GM19328 (cell line): ENCODE data around the gene GON7.
A peak's percentile ranks its signal among the peaks of the same experiment; 100 is the strongest.
"Not testable (repeated sequence)": the region's sequence is repeated elsewhere in the genome, so short reads cannot be mapped to it uniquely, and the experiment has no call there.

Experiments used
- ATAC-seq: cut with Tn5 transposase; IDR thresholded peaks from one replicate; pipeline ENCODE4 v1.9.1; 2021; ENCODE audit warnings: mild to moderate bottlenecking, moderate library complexity; ENCODE audit not compliant: unreplicated experiment

Gene GON7

DNA sequence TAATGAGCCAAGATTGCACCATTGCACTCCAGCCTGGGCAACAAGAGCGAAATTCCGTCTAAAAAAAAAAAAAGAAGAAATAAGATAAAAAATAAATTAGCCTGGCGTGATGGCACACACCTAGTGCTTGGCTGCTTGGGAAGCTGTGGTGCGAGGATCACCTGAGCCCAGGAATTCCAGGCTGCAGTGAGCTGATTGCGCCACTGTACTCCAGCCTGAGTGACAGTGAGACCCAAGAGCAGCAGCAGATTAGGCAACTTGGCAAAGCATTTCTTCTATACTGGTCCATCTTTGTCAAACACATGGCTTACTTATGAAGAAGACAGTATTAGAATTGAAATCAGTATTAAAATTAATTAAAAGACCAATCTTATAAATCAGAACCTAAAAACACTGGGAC, 6.3 kb downstream of the GON7 start:
- no peak for ATAC-seq

DNA sequence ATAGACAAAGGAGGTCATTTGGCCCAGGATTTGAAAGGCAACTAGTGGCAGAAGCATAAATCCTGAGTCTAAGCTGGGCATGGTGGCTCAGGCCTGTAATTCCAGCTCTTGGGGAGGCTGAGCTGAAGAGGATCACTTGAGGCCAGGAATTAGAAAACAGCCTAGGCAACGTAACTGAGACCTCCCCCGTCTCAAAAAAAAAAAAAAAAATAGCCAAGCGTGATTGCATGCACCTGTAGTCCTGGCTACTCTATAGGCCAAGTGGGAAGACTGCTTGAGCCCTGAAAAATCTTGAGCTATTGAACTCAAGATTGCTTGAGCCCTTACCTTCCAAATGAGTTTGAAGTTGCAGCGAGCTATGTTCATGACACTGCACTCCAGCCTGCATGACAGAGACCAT, 7.8 kb downstream of the GON7 start:
- ATAC-seq: no peak

DNA sequence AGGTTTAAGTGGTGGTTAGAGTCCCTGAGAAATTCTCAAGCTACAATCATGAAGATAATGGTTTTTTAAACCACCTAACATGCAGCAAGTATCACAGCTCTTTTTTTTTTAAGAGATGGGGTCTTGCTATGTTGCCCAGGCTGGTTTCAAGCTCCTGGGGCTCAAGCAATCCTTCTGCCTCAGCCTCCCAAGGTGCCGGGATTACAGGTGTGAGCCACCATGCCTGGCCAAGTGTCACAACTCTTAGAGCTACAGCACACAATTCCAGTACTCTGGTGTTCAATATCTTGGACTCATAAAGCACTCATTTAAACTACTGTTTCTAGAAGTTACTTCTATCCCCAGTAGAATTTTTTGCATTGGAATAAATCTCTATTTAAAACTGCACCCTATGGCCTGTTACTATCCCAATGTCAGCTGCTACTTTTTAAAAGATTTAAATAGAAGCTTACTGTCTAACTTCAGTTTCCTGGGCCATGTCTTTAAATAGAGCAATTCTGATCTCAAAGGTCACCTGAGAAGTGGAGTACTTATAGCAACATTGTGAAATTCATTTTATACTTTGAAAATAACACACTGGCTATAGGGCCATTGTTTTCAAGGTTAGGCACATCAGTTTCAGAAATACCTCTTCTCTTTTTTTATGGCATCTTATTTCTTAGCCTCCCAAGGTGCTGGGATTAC, 11.4 kb downstream of the GON7 start:
- ATAC-seq: no peak

DNA sequence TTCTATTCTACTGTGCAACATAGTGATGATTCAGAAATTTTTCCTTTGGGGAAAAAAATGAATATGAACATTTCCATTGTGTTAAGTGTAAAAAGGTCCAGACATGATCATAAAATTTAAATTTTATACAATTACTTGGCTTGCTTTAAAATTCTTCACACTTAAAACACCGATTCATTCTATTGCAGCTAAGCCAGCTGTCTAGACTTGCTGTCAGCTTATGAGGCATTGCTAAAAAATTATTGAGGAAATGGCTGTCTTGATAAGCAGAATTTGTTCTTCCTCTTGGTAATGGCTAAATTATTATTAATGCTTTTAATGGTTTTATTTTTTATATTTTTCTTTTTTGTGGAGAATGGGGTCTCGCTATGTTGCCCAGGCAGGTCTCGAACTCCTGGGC, 19.9 kb downstream of the GON7 start:
- no peak for ATAC-seq

DNA sequence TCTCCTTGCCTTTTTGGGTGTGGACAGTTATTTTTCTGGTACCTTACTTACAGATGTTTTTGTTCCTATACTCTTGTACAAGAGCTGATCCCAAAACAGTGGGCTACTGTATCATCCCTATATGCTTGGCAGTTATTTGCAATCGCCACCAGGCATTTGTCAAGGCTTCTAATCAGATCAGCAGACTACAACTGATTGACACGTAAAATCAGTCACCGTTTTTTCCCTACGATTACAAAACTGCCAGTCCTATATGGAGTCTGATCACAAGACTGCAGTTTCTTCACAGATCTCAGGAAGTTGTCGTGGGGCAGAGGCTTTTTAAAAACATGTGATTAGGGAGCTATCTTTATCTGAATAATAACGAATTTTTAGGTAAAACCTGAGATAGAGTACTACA, 20.4 kb downstream of the GON7 start:
- no peak for ATAC-seq

DNA sequence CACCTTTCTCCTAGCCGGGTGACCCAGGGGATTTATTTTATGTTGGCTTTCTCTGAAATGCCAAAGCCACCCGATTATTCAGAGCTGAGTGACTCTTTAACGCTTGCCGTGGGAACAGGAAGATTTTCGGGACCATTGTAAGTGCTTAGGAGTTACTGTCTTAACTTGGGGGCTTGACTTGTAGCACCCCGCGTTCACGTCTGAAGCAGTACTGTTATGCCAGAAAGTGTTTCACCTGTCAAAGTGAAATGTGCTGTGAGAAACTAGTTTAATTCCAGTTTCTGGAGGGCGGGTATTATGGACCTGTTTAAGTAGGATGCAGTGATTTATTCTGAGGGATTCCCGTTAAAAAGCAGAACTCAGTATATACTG, 21.5 kb downstream of the GON7 start:
- no peak for ATAC-seq

DNA sequence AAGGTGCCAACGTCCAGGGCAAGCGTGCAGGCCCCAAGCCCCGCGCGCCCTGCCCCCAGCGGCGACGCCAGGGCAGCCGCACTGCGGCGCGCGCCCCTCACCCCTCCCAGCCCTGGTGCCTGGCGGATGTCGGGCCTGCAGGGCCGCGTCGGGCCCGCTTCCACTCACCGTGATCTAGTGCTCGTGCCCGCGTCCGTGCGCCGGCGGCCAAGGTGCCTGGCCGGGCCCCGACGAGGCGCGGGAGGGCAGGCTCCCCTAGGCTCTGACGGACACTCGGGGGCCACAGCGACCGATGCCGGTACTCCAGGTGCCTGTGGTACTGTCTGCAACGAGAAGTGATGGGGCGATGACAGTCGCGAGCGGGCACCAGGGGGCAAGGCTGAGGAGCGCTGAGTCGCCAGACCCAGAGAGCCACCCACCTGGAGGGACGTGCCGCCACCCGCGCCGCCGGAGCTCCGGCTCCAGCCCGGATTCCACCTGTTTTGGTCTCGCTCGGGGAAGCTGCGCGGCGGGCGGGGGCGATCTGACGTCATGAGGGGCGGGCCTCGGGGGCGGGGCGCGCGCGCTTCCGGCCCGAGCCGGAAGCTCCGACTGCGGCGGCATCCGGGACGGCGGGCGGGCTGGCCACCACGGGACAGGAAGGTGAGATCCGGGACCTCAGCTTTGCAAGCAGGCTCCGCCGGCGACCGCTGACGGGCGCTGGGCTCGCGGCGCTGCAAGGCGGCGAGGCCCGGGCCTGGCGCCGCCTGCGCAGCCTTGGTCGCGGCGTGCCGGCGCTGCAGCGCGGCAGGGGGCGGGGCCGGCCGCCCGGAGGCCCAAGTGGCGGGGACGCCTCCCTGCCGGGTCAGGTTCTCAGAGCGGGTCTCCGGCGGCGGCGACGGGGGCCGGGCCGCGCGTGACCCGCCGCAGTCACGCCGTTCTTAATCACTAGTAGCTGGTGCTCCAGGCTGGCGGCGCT, 22.2 kb downstream of the GON7 start, which contains the start of the genes LYSET and MOAP1:
LYSET (plus strand) TSS at position 927 of the 958 bp plus-strand sequence. CDS start 89 bp downstream, outside the sequence.
MOAP1 (minus strand) TSS at position 507 of the 958 bp plus-strand sequence. CDS start 655 bp downstream, outside the sequence.
- peak; percentile 82 for ATAC-seq

DNA sequence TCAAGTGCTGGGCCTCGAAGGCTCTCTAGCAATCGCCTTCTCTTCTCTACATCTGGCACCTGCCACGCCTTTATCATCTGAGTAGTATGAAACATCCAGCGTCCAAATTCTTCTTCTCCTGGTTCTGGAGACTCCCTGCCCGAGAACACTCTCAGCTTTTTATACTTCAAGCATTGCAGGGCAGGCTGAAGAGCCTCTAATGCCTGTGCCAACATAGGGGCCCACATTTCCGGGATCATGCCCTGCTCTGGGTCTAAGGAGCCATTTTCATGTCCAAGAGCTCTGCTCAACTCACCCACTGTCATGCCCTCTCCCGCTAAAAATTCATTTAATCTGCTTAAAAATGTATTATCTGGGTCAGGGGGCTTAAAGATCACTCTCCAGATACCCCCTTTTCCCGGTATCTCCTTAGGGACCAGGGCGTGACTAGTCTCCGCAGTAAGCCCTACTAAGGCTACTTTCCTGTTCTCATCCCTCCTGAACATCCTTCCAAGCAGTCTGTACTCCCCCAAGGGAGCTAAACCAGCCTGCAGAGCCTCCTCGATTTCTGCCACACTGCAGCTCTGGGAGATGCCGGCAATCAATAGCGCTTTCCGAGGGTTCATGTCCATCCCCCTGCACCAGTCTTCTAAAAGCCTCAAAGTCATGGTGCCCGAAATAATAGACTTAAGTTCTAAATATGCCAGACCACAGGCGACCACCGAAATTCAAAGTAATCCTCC, 23.1 kb downstream of the GON7 start:
- ATAC-seq: no peak

DNA sequence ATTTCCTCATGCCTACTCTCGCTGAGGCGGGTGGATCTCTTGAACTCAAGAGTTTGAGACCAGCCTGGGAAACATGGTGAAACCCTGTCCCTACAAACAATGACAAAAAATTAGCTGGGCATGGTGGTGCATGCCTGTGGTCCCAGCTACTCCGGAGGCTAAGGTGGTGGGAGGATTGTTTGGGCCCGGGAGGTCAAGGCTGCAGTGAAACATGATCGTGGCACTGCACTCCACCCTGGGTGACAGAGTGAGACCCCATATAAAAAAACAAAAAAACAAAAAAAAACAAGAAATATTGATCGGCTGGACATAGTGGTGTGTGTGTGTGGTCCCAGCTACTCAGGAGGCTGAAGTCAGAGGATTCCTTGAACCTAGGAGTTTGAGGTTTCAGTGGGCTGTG, 31.4 kb downstream of the GON7 start:
- no peak for ATAC-seq

DNA sequence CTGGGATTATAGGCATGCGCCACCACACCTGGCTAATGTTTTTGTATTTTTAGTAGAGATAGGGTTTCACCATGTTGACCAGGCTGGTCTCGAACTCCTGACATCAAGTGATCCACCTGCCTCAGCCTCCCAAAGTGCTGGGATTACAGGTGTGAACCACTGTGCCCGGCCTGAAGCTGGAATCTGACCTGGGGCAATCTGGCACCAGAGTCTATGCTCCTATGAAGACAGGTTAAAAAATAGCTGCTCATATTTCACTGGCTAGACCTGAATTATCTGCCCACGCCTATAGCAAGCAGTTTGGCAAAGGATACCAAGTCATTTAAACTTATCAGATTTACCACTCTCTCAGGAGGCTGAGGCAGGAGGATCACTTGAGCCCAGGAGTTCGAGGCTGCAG, 32.1 kb downstream of the GON7 start:
- not testable (repeated sequence) for ATAC-seq

DNA sequence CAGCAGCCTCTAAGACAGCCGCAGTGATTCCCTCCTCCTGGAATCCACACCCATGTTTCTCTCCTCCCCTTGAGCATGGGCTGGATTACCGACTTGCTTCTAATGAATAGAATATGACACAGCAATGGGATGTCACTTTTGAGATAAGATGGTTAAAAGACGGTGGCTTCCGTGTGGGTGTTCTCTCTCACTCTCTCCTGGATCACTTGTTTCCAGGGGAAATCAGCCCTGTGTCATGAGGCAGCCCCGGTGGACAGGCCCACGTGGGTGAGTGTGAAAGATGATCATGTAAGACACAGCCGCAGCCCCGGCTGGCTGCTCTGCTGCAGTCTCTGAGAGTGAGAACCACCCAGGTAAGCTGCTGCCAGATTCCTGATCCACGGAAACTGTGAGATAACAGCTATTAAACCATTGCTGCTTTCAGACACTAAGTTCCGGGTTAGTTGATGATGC, 32.9 kb downstream of the GON7 start:
- no peak for ATAC-seq

DNA sequence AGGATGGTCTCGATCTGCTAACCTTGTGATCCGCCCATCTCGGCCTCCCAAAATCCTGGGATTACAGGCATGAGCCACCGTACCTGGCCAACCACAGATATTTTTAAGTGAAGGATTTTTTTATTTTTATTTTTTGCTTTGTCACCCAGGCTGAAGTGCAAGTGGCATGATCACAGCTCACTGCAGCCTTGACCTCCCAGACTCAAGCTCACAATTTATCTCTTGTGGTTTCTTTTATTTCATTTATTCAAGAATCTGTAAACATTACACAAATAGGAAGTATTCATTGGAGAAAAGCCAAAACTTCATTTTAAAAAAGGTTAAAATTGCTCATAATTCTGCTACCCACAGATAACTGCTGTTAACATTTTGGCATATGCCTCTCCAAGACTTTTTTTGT, 35.5 kb downstream of the GON7 start:
- no peak for ATAC-seq

DNA sequence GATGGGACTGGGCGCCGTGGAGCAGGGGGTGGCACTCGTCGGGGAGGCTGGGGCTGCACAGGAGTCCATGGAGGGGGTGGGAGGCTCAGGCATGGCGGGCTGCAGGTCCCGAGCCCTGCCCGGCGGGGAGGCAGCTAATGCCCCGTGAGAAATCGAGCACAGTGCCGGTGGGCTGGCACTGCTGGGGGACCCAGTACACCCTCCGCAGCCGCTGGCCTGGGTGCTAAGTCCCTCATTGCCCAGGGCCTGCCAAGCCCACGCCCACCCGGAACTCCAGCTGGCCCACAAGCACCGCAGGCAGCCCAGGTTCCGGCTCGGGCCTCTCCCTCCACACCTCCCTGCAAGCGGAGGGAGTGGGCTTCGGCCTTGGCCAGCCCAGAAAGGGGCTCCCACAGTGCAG, 36.7 kb downstream of the GON7 start:
- not testable (repeated sequence) for ATAC-seq

DNA sequence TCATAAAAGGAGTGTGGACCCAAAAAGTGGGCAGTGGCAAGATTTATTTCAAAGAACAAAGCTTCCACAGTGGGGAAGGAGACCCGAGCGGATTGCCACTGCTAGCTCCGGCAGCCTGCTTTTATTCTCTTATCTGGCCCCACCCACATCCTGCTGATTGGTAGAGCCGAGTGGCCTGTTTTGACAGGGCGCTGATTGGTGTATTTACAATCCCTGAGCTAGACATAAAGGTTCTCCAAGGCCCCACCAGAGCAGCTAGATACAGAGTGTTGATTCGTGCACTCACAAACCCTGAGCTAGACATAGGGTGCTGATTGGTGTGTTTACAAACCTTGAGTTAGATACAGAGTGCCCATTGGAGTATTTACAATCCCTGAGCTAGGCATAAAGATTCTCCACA, 37.2 kb downstream of the GON7 start:
- ATAC-seq: not testable (repeated sequence)

DNA sequence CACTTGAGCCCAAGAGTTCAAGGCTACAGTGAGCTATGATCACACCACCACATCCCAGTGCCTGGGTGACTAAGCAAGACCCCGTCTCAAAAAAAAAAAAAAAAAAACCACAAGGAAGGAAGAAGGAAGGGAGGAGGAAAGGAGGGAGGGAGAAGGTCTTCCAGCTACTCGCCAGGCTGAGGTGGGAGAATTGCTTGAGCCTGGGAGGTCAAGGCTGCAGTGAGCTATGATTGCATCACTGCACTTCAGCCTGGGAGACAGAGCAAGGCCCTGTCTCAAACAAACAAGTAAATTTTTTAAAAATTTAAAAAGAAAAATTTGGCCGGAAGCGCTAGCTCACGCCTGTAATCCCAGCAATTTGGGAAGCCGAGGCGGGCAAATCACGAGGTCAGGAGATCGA, 38.3 kb downstream of the GON7 start:
- ATAC-seq: not testable (repeated sequence)

DNA sequence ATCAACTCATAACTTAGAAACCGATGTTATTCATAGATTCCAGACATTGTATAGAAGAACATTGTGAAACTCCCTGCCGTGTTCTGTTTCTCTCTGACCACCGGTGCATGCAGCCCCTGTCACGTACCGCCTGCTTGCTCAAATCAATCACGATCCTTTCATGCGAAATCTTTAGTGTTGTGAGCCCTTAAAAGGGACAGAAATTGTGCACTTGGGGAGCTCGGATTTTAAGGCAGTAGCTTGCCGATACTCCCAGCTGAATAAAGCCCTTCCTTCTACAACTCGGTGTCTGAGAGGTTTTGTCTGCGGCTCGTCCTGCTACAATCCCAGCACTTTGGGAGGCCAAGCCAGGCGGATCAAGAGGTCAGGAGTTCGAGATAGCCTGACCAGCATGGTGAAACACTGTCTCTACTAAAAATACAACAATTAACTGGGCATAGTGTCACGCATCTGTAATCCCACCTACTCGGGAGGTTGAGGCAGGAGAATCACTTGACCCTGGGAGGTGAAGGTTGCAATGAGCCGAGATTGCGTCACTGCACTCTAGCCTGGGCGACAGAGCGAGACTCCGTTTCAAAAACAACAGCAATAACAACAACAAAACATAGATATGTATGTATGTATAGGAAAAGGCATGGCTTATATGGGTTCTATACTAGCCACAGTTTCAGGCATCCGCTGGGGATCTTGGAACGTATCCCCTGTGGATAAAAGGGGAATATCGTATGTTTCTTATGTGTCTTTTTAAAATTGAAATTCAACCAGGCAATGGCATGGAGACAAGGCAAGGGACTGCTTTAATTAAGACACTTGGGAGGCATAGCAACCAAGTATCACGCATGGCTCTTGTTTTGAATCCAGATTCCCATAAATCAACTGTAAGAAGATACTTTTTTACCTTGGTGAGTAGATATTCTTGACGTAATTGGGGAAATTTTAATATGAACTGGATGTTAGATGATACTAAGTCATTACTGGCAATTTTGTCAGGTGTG, 41.3 kb downstream of the GON7 start:
- ATAC-seq: not testable (repeated sequence)

DNA sequence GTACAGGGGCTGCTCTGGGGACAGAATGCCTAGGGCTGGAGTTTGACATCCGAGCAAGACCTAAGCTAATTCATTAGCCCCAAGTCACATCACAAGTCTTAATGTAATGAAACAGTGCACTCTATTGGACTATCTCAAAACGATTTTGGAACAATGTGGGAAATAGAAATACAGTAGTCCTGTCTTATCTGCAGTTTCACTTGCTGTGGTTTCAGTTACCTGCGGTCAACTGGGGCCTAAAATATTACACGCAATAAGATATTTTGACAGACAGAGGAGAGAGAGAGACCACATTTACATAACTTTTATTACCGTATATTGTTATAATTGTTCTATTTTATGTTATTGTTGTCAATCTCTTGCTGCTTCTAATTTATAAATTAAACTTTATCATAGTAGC, 43.3 kb downstream of the GON7 start:
- ATAC-seq: no peak

DNA sequence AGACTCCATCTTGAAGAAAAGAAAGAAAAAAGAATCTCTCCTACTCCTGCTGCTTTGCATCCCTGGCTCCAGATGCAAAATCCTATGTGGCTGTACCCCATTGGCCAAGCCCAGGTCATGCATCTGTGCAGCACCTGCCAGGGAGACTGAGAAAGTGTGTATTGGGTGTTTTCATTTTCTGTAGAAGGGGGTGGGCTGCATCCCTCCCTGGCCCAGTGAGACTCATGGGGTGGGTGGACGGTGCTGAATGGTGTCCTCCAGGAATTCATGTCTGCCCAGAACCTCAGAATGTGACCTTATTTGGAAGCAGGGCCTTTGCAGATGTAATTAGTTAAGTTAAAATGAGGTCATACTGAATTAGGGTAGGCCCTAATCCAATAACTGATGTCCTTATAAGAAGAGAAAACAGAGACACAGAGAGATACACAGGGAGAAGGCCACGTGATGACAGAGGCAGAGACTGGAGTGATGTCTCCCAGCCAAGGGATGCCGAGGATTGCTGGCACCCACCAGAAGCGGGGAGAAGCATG, 45.4 kb downstream of the GON7 start:
- no peak for ATAC-seq

DNA sequence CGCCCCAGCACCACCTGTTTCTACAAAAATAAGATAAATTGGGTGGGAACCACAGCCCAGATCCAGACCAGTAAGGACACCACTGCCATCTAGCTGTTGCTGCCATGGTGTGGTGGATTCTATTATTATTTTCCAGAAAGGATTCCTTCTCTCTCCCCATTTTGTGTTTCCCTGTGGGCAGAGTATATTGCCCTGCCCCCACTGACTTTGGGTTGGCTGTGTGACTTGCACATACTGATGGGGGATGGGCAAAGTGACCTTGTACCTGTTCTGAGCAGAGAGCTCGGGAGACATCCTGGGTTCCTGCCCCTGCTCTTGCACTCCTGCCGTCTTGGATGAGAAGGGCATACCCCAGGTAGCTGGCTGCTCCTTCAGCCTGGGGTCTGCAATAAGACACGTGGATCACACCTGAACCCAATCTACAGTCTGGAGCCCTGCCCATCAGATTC, 46.5 kb downstream of the GON7 start:
- ATAC-seq: no peak
